ENCODE data around the gene IMMP1L.

DNA sequence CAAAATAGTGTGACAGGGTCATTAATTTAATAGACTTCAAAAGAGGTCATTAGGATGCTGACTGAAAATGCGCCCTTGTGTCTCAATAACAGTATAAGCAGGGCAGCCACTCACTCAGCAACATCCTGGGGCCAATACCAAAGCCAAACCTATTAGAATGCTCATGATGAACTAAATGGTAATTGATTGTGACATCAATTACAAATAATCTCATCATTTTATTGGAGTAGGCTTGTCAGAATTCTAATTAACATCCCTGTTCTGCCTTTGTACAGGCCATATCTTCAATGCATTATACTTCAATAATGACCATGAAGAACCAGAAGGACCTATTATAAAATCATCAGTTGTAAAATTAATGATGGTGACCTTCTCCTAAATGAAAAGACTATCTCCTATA lies 75.6 kb downstream of the IMMP1L start:
- TF ChIP-seq EZH2phosphoT487 (IDR thresholded peaks at IDR 0.05; ENCODE audit: insufficient read depth, low read depth) (no peak), EZH2 (IDR thresholded peaks at IDR 0.05; ENCODE audit: insufficient read depth, poor library complexity, severe bottlenecking) (no peak)
